HFFc6 (cell line): ENCODE data around the gene LPAR3. TPM values are rescaled to one million over a fixed set of nuclear protein-coding genes. Genes with fewer than 3 reads are reported as not detected.
A peak's percentile ranks its signal among the peaks of the same experiment; 100 is the strongest.

ENCODE experiments used
- DNase-seq: peaks from one replicate; pipeline ENCODE4 v3.0.0-alpha.2; 2018
- H3K27ac Mint-ChIP-seq: 2 replicates; pipeline ENCODE4 v1.8.0; 2020; ENCODE audit warnings: mild to moderate bottlenecking, mixed read lengths
- H3K27me3 Mint-ChIP-seq: 2 replicates; pipeline ENCODE4 v1.8.0; 2021; ENCODE audit warnings: mild to moderate bottlenecking, moderate library complexity, mixed read lengths; ENCODE audit not compliant: insufficient read depth
- H3K36me3 Mint-ChIP-seq: 2 replicates; pipeline ENCODE4 v1.8.0; 2021; ENCODE audit warnings: low read depth, mixed read lengths
- H3K4me1 Mint-ChIP-seq: 2 replicates; pipeline ENCODE4 v1.8.0; 2020; ENCODE audit warnings: low read depth, mixed read lengths
- H3K4me3 Mint-ChIP-seq: 2 replicates; pipeline ENCODE4 v1.8.0; 2020; ENCODE audit warnings: mild to moderate bottlenecking, moderate library complexity, mixed read lengths
- H3K9me3 Mint-ChIP-seq: 2 replicates; pipeline ENCODE4 v1.8.0; 2020; ENCODE audit warnings: mild to moderate bottlenecking, mixed read lengths
- CTCF ChIP-seq: fragments of 200-600 bp; sonication (generic); IDR thresholded peaks from 2 replicates; pipeline ENCODE4 v1.5.0; 2021; ENCODE audit warnings: antibody characterized with exemption, mild to moderate bottlenecking
- total RNA-seq, 6 experiments: library from RNA; stranded (reverse); fragmentation: NEBNext Ultra II Directional; extraction: Animal tissue kit (Norgen Biotek cat#: 25700); gene quantifications; 2 replicates in 1 of 6; 3 replicates in 5 of 6; pipeline ENCODE4 v1.2.3, GENCODE V29; 2021

Gene LPAR3
- total RNA-seq, 6 experiments from 2014 or later: 0.28 to 3.1 (median 2.0) TPM

- no peak for TF ChIP-seq CTCF
- Mint-ChIP-seq H3K4me3 (peak overlapping the region; percentile 20), H3K27ac (peak overlapping the region; percentile 80), H3K27me3 (no peaks in the 10 kb centered on the region; the same call in none of the 2 replicates), H3K4me1 (peaks cover 79% of the 10 kb centered on the region), H3K9me3 (no peaks in the 10 kb centered on the region), H3K36me3 (peaks cover 13% of the 10 kb centered on the region)
- DNase-seq: peak; percentile 91
These were observed 41.2 kb downstream of the LPAR3 start for GRCh38 chr1:84851839-84852238.

- no peaks in the 10 kb centered on the region; the same call in none of the 2 replicates for H3K27me3 Mint-ChIP-seq
- H3K27ac Mint-ChIP-seq: no peak overlapping the region
- H3K4me1 Mint-ChIP-seq: peaks cover 71% of the 10 kb centered on the region
- H3K9me3 Mint-ChIP-seq: no peaks in the 10 kb centered on the region
- no peak overlapping the region for H3K4me3 Mint-ChIP-seq
- no peak for TF ChIP-seq CTCF
- H3K36me3 Mint-ChIP-seq: peaks cover 8% of the 10 kb centered on the region
- DNase-seq: no peak
These were observed 43.5 kb downstream of the LPAR3 start for GRCh38 chr1:84849357-84849975.

GRCh38 chr1:84847253-84848250 lies 45.5 kb downstream of the LPAR3 start:
- Mint-ChIP-seq H3K4me3 (peak overlapping the region; percentile 47), H3K27ac (peak overlapping the region; percentile 91), H3K9me3 (no peaks in the 10 kb centered on the region), H3K4me1 (peaks cover 52% of the 10 kb centered on the region), H3K36me3 (peaks cover 5% of the 10 kb centered on the region), H3K27me3 (no peaks in the 10 kb centered on the region; the same call in none of the 2 replicates)
- DNase-seq: peak; percentile 96
- TF ChIP-seq CTCF: no peak

- Mint-ChIP-seq H3K4me3 (no peak overlapping the region), H3K27me3 (peaks cover 4% of the 10 kb centered on the region)
- DNase-seq: no peak
These were observed 46.6 kb downstream of the LPAR3 start for GRCh38 chr1:84846387-84846786.

GRCh38 chr1:84845357-84845756 lies 47.6 kb downstream of the LPAR3 start:
- no peaks in the 10 kb centered on the region for H3K36me3 Mint-ChIP-seq
- no peaks in the 10 kb centered on the region for H3K9me3 Mint-ChIP-seq
- peaks cover 4% of the 10 kb centered on the region for H3K27me3 Mint-ChIP-seq
- TF ChIP-seq CTCF: no peak
- H3K4me1 Mint-ChIP-seq: peaks cover 38% of the 10 kb centered on the region
- H3K27ac Mint-ChIP-seq: no peak overlapping the region
- DNase-seq: no peak
- H3K4me3 Mint-ChIP-seq: no peak overlapping the region

More at GRCh38 chr1:84846387-84846786, 46.6 kb downstream of the LPAR3 start:
- Mint-ChIP-seq H3K4me1 (peaks cover 40% of the 10 kb centered on the region), H3K27ac (peak overlapping the region; percentile 91; the same call in 1 of the 2 replicates), H3K9me3 (no peaks in the 10 kb centered on the region), H3K36me3 (no peaks in the 10 kb centered on the region)
- TF ChIP-seq CTCF: no peak
